GM23338 (cell line): ENCODE data around the gene MSH2. TPM values are rescaled to one million over a fixed set of nuclear protein-coding genes. Genes with fewer than 3 reads are reported as not detected.

Experiments
- ATAC-seq: fragments of 200-7000 bp; cut with Tn5 transposase; 3 replicates; pipeline ENCODE4 v1.9.1; 2020
- DNase-seq: peaks from one replicate; pipeline ENCODE4 v3.0.0-alpha.2; 2015; ENCODE audit warnings: low spot score
- H2AFZ ChIP-seq: fragments of 200-600 bp; sonication (generic); 2 replicates; pipeline ENCODE4 v1.8.0; 2016; ENCODE audit warnings: antibody characterized with exemption, mild to moderate bottlenecking, moderate library complexity
- H3F3A ChIP-seq: fragments of 200-600 bp; sonication (generic); replicated peaks from 2 replicates; pipeline ENCODE4 v1.8.0; 2017; ENCODE audit warnings: antibody characterized with exemption, mixed run types, low read depth
- H3K27ac ChIP-seq: fragments of 200-600 bp; sonication (generic); 2 replicates; pipeline ENCODE4 v1.6.1; 2016; ENCODE audit warnings: low read depth
- H3K27me3 ChIP-seq: fragments of 200-600 bp; sonication (generic); 2 replicates; pipeline ENCODE4 v1.8.0; 2016; ENCODE audit warnings: mild to moderate bottlenecking, mixed run types, moderate library complexity; ENCODE audit not compliant: insufficient read depth
- H3K36me3 ChIP-seq: fragments of 200-600 bp; sonication (generic); 2 replicates; pipeline ENCODE4 v1.8.0; 2016; ENCODE audit warnings: mild to moderate bottlenecking; ENCODE audit not compliant: insufficient read depth
- H3K4me1 ChIP-seq: fragments of 200-600 bp; sonication (generic); 2 replicates; pipeline ENCODE4 v1.8.0; 2016; ENCODE audit warnings: mild to moderate bottlenecking, moderate library complexity; ENCODE audit not compliant: insufficient read depth
- H3K4me2 ChIP-seq: fragments of 200-600 bp; sonication (generic); 2 replicates; pipeline ENCODE4 v1.7.1; 2017; ENCODE audit warnings: mixed run types
- H3K4me3 ChIP-seq: fragments of 200-600 bp; sonication (generic); 2 replicates; pipeline ENCODE4 v1.6.1; 2016; ENCODE audit warnings: mixed run types
- H3K79me2 ChIP-seq: fragments of 200-600 bp; sonication (generic); replicated peaks from 2 replicates; pipeline ENCODE4 v1.8.0; 2017; ENCODE audit warnings: mild to moderate bottlenecking; ENCODE audit not compliant: insufficient read depth
- H3K9me2 ChIP-seq: fragments of 200-600 bp; sonication (generic); 2 replicates; pipeline ENCODE4 v1.8.0; 2017; ENCODE audit not compliant: insufficient read depth
- H4K20me1 ChIP-seq: fragments of 200-600 bp; sonication (generic); replicated peaks from 2 replicates; pipeline ENCODE4 v1.8.0; 2017; ENCODE audit warnings: mild to moderate bottlenecking; ENCODE audit not compliant: insufficient read depth
- H3K27ac Mint-ChIP-seq: 2 replicates; pipeline ENCODE4 v1.8.0; 2020; ENCODE audit warnings: inconsistent platforms, mild to moderate bottlenecking, moderate library complexity, mixed read lengths
- H3K27me3 Mint-ChIP-seq: 3 replicates; pipeline ENCODE4 v1.8.0; 2022; ENCODE audit warnings: low read depth, mild to moderate bottlenecking, moderate library complexity, mixed read lengths, inconsistent platforms; ENCODE audit not compliant: insufficient read depth, poor library complexity
- H3K36me3 Mint-ChIP-seq: 3 replicates; pipeline ENCODE4 v1.8.0; 2021; ENCODE audit warnings: low read depth, mild to moderate bottlenecking, inconsistent platforms, moderate library complexity, mixed read lengths
- H3K4me1 Mint-ChIP-seq: 3 replicates; pipeline ENCODE4 v1.8.0; 2020; ENCODE audit warnings: mild to moderate bottlenecking, inconsistent platforms, mixed read lengths
- H3K4me3 Mint-ChIP-seq: 3 replicates; pipeline ENCODE4 v1.8.0; 2021; ENCODE audit warnings: moderate library complexity, mild to moderate bottlenecking, inconsistent platforms, mixed read lengths
- H3K9me3 Mint-ChIP-seq: 3 replicates; pipeline ENCODE4 v1.8.0; 2020; ENCODE audit warnings: moderate library complexity, mild to moderate bottlenecking, inconsistent platforms, mixed read lengths
- CREB1 ChIP-seq: fragments of 250-450 bp; sonication (Bioruptor Pico); IDR thresholded peaks from 2 replicates; pipeline ENCODE4 v1.5.0; 2020; ENCODE audit warnings: low read depth, mild to moderate bottlenecking, moderate library complexity
- EZH2 ChIP-seq: fragments of 200-600 bp; sonication (generic); IDR thresholded peaks from one replicate; pipeline ENCODE4 v1.8.0; 2017; ENCODE audit warnings: antibody characterized with exemption, mild to moderate bottlenecking, low read depth; ENCODE audit not compliant: unreplicated experiment
- EZH2phosphoT487 ChIP-seq: fragments of 200-600 bp; sonication (generic); IDR thresholded peaks from one replicate; pipeline ENCODE4 v1.8.1; 2018; ENCODE audit warnings: antibody characterized with exemption; ENCODE audit not compliant: unreplicated experiment
- JUNB ChIP-seq: IDR thresholded peaks from one replicate; pipeline ENCODE4 v1.6.1; 2016; ENCODE audit warnings: antibody characterized with exemption; ENCODE audit not compliant: unreplicated experiment
- NANOG ChIP-seq: IDR thresholded peaks from 2 replicates; pipeline ENCODE4 v1.6.1; 2016; ENCODE audit warnings: antibody characterized with exemption, borderline replicate concordance
- POLR2AphosphoS5 ChIP-seq: IDR thresholded peaks from 2 replicates; pipeline ENCODE4 v1.6.1; 2016; ENCODE audit warnings: antibody characterized with exemption, low read depth
- STAT1 ChIP-seq: IDR thresholded peaks from one replicate; pipeline ENCODE4 v1.6.1; 2016; ENCODE audit warnings: antibody characterized with exemption; ENCODE audit not compliant: unreplicated experiment
- ZNF114 ChIP-seq: fragments of 250-450 bp; sonication (Bioruptor Pico); IDR thresholded peaks from 2 replicates; pipeline ENCODE4 v1.5.0; 2020; ENCODE audit warnings: mild to moderate bottlenecking, moderate library complexity
- ZNF331 ChIP-seq: fragments of 250-450 bp; sonication (Bioruptor Pico); IDR thresholded peaks from 2 replicates; pipeline ENCODE4 v1.5.0; 2020; ENCODE audit warnings: low read depth, mild to moderate bottlenecking, moderate library complexity
- polyA plus RNA-seq: library from polyadenylated mRNA; unstranded; fragments of >200 nt; fragmentation: Nextera tagmentation; extraction: Ambion mirVana; gene quantifications from 2 replicates; pipeline ENCODE4 v1.2.1, GENCODE V29; 2016
- total RNA-seq: library from RNA; depleted of rRNA; stranded (reverse); fragments of >200 nt; shearing (Covaris generic); gene quantifications from 2 replicates; pipeline ENCODE4 v1.2.3, GENCODE V29; 2014
- TF ChIP-seq, protein P1 (sequence below), 2 experiments: fragments of 200-600 bp in 1 of 2; sonication (generic) in 1 of 2; conservative IDR thresholded peaks; 2 replicates each; pipeline versions ENCODE4 v1.5.1 to v1.6.1; 2016 to 2017; ENCODE audit warnings: antibody characterized with exemption in 2 of 2, low read depth in 2 of 2, mild to moderate bottlenecking in 2 of 2, moderate library complexity in 1 of 2
- TF ChIP-seq, protein P2 (sequence below): IDR thresholded peaks from 2 replicates; pipeline ENCODE4 v1.6.1; 2016; ENCODE audit warnings: antibody characterized with exemption
- TF ChIP-seq, protein P3 (sequence below): fragments of 250-450 bp; sonication (Bioruptor Pico); IDR thresholded peaks from 2 replicates; pipeline ENCODE4 v1.5.0; 2020; ENCODE audit warnings: mild to moderate bottlenecking, moderate library complexity
- TF ChIP-seq, protein P4 (sequence below): IDR thresholded peaks from one replicate; pipeline ENCODE4 v1.6.1; 2018; ENCODE audit warnings: antibody characterized with exemption; ENCODE audit not compliant: unreplicated experiment

MSH2 gene
- total and polyA plus RNA-seq, 2 experiments from 2014 or later: 156 to 249 TPM

DNA sequence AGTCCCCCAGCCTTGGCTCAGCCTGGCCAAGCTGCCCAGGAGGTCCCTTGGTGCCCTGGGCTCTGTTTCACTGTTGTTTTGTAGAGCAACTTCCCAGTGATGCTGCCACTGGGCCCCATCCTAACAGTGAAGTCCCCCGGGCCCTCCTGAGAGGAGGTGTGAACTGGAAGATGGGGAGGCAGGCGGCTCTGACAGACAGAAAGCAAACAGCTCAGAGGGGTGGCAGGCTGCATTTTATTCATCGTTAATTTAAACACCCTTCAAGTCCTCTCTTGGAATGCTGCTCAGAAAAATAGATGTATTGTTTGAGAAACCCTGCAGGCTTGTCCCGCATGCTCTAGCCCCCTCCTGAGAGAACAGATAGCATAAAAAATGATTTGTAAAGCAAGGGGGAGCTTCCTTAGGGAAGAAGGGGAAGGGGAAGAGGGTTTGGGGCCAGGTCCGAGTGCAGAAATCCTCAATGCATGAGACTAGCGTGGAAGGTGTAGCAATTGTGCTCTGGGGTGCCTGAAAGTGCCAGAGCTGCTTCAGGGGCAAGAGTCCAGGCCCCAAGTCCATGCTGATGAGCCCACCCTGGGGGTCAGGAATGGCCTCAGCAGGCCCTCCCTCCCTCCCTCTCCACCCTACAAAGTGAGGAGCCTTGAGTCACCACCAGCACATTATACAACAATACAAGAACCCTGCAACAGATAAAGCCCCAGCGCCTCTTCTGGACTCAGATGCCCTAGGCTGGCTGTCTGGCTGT, 113.6 kb downstream of the MSH2 start:
- Mint-ChIP-seq H3K27ac (no peak overlapping the region), H3K36me3 (peaks cover 9% of the 10 kb centered on the region), H3K27me3 (peaks cover 19% of the 10 kb centered on the region), H3K4me3 (no peak overlapping the region), H3K9me3 (no peaks in the 10 kb centered on the region; the same call in 2 of the 3 replicates), H3K4me1 (peaks cover 43% of the 10 kb centered on the region)
- Histone ChIP-seq H3K27ac (no peak overlapping the region), H3K4me3 (no peak overlapping the region), H3F3A (0 out of 2 replicates have a peak, but pooled peaks cover 6% of the 10 kb centered on the region), H3K4me1 (peaks cover 19% of the 10 kb centered on the region), H2AFZ (no peak overlapping the region), H3K4me2 (0 out of 2 replicates have a peak overlapping the region, but pooled peaks have one; percentile 43), H3K36me3 (no peaks in the 10 kb centered on the region; the same call in 1 of the 2 replicates), H3K79me2 (no peaks in the 10 kb centered on the region), H3K9me2 (peaks cover 4% of the 10 kb centered on the region; the same call in 1 of the 2 replicates), H3K27me3 (peaks cover 16% of the 10 kb centered on the region; the same call in 1 of the 2 replicates), H4K20me1 (no peaks in the 10 kb centered on the region)
- DNase-seq (no peak), ATAC-seq (no peak)
- TF ChIP-seq NANOG (no peak), EZH2phosphoT487 (no peak), JUNB (no peak), STAT1 (no peak), CREB1 (CRISPR knock-in tag) (no peak), POLR2AphosphoS5 (no peak), ZNF114 (CRISPR knock-in tag) (no peak), EZH2 (no peak), ZNF331 (CRISPR knock-in tag) (no peak)
- TF ChIP-seq, protein P1, sequence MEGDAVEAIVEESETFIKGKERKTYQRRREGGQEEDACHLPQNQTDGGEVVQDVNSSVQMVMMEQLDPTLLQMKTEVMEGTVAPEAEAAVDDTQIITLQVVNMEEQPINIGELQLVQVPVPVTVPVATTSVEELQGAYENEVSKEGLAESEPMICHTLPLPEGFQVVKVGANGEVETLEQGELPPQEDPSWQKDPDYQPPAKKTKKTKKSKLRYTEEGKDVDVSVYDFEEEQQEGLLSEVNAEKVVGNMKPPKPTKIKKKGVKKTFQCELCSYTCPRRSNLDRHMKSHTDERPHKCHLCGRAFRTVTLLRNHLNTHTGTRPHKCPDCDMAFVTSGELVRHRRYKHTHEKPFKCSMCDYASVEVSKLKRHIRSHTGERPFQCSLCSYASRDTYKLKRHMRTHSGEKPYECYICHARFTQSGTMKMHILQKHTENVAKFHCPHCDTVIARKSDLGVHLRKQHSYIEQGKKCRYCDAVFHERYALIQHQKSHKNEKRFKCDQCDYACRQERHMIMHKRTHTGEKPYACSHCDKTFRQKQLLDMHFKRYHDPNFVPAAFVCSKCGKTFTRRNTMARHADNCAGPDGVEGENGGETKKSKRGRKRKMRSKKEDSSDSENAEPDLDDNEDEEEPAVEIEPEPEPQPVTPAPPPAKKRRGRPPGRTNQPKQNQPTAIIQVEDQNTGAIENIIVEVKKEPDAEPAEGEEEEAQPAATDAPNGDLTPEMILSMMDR (conservative IDR thresholded peaks at IDR 0.05; ENCODE audit: low read depth in 2 of 2): no peak
- TF ChIP-seq, protein P2, sequence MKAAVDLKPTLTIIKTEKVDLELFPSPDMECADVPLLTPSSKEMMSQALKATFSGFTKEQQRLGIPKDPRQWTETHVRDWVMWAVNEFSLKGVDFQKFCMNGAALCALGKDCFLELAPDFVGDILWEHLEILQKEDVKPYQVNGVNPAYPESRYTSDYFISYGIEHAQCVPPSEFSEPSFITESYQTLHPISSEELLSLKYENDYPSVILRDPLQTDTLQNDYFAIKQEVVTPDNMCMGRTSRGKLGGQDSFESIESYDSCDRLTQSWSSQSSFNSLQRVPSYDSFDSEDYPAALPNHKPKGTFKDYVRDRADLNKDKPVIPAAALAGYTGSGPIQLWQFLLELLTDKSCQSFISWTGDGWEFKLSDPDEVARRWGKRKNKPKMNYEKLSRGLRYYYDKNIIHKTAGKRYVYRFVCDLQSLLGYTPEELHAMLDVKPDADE: no peak
- TF ChIP-seq, protein P3, sequence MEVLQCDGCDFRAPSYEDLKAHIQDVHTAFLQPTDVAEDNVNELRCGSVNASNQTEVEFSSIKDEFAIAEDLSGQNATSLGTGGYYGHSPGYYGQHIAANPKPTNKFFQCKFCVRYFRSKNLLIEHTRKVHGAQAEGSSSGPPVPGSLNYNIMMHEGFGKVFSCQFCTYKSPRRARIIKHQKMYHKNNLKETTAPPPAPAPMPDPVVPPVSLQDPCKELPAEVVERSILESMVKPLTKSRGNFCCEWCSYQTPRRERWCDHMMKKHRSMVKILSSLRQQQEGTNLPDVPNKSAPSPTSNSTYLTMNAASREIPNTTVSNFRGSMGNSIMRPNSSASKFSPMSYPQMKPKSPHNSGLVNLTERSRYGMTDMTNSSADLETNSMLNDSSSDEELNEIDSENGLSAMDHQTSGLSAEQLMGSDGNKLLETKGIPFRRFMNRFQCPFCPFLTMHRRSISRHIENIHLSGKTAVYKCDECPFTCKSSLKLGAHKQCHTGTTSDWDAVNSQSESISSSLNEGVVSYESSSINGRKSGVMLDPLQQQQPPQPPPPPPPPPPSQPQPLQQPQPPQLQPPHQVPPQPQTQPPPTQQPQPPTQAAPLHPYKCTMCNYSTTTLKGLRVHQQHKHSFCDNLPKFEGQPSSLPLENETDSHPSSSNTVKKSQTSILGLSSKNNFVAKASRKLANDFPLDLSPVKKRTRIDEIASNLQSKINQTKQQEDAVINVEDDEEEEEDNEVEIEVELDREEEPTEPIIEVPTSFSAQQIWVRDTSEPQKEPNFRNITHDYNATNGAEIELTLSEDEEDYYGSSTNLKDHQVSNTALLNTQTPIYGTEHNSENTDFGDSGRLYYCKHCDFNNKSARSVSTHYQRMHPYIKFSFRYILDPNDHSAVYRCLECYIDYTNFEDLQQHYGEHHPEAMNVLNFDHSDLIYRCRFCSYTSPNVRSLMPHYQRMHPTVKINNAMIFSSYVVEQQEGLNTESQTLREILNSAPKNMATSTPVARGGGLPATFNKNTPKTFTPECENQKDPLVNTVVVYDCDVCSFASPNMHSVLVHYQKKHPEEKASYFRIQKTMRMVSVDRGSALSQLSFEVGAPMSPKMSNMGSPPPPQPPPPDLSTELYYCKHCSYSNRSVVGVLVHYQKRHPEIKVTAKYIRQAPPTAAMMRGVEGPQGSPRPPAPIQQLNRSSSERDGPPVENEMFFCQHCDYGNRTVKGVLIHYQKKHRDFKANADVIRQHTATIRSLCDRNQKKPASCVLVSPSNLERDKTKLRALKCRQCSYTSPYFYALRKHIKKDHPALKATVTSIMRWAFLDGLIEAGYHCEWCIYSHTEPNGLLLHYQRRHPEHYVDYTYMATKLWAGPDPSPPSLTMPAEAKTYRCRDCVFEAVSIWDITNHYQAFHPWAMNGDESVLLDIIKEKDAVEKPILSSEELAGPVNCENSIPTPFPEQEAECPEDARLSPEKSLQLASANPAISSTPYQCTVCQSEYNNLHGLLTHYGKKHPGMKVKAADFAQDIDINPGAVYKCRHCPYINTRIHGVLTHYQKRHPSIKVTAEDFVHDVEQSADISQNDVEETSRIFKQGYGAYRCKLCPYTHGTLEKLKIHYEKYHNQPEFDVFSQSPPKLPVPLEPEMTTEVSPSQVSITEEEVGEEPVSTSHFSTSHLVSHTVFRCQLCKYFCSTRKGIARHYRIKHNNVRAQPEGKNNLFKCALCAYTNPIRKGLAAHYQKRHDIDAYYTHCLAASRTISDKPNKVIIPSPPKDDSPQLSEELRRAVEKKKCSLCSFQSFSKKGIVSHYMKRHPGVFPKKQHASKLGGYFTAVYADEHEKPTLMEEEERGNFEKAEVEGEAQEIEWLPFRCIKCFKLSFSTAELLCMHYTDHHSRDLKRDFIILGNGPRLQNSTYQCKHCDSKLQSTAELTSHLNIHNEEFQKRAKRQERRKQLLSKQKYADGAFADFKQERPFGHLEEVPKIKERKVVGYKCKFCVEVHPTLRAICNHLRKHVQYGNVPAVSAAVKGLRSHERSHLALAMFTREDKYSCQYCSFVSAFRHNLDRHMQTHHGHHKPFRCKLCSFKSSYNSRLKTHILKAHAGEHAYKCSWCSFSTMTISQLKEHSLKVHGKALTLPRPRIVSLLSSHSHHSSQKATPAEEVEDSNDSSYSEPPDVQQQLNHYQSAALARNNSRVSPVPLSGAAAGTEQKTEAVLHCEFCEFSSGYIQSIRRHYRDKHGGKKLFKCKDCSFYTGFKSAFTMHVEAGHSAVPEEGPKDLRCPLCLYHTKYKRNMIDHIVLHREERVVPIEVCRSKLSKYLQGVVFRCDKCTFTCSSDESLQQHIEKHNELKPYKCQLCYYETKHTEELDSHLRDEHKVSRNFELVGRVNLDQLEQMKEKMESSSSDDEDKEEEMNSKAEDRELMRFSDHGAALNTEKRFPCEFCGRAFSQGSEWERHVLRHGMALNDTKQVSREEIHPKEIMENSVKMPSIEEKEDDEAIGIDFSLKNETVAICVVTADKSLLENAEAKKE (CRISPR knock-in tag): no peak
- TF ChIP-seq, protein P4, sequence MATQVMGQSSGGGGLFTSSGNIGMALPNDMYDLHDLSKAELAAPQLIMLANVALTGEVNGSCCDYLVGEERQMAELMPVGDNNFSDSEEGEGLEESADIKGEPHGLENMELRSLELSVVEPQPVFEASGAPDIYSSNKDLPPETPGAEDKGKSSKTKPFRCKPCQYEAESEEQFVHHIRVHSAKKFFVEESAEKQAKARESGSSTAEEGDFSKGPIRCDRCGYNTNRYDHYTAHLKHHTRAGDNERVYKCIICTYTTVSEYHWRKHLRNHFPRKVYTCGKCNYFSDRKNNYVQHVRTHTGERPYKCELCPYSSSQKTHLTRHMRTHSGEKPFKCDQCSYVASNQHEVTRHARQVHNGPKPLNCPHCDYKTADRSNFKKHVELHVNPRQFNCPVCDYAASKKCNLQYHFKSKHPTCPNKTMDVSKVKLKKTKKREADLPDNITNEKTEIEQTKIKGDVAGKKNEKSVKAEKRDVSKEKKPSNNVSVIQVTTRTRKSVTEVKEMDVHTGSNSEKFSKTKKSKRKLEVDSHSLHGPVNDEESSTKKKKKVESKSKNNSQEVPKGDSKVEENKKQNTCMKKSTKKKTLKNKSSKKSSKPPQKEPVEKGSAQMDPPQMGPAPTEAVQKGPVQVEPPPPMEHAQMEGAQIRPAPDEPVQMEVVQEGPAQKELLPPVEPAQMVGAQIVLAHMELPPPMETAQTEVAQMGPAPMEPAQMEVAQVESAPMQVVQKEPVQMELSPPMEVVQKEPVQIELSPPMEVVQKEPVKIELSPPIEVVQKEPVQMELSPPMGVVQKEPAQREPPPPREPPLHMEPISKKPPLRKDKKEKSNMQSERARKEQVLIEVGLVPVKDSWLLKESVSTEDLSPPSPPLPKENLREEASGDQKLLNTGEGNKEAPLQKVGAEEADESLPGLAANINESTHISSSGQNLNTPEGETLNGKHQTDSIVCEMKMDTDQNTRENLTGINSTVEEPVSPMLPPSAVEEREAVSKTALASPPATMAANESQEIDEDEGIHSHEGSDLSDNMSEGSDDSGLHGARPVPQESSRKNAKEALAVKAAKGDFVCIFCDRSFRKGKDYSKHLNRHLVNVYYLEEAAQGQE: no peak
